Measurements from ENCODE around the gene BOLA1.

The BOLA1 gene

GRCh38 chr1:149887456-149888246 lies 11.7 kb upstream of the BOLA1 start (continued):
- TF ChIP-seq ZNF335 (tag by site-specific recombination; conservative IDR thresholded peaks at IDR 0.05): peak; percentile 45; the same call in 1 of the 2 replicates
- TF ChIP-seq ZNF658 (tag by site-specific recombination; IDR thresholded peaks at IDR 0.05): no peak
- TF ChIP-seq ZNF114 (tag by site-specific recombination; IDR thresholded peaks at IDR 0.05): no peak
- TF ChIP-seq ZNF837 (tag by site-specific recombination; IDR thresholded peaks at IDR 0.05): no peak
- TF ChIP-seq ZNF623 (tag by site-specific recombination; IDR thresholded peaks at IDR 0.05): peak; percentile 24; the same call in 1 of the 2 replicates
- peak; percentile 9; the same call in 1 of the 2 replicates for TF ChIP-seq KLF1 (tag by site-specific recombination; IDR thresholded peaks at IDR 0.05)
- no peak for TF ChIP-seq ZNF202 (tag by site-specific recombination; IDR thresholded peaks at IDR 0.05; ENCODE audit: borderline replicate concordance)
- TF ChIP-seq ZNF155 (tag by site-specific recombination; IDR thresholded peaks at IDR 0.05): no peak
- TF ChIP-seq ZSCAN23 (tag by site-specific recombination; IDR thresholded peaks at IDR 0.05): no peak
- no peak for TF ChIP-seq ZSCAN30 (tag by site-specific recombination; IDR thresholded peaks at IDR 0.05)
- no peak for TF ChIP-seq ZNF350 (tag by site-specific recombination; IDR thresholded peaks at IDR 0.05)
- TF ChIP-seq SALL2 (tag by site-specific recombination; IDR thresholded peaks at IDR 0.05; ENCODE audit: borderline replicate concordance): no peak
- TF ChIP-seq ZBTB11 (tag by site-specific recombination; conservative IDR thresholded peaks at IDR 0.05; ENCODE audit: low read depth): no peak
- TF ChIP-seq ZNF580 (tag by site-specific recombination; IDR thresholded peaks at IDR 0.05): no peak
- TF ChIP-seq ZNF518A (tag by site-specific recombination; conservative IDR thresholded peaks at IDR 0.05; ENCODE audit: low read depth): no peak; the same call in none of the 2 replicates
- TF ChIP-seq ZNF121 (tag by site-specific recombination; IDR thresholded peaks at IDR 0.05): 0 out of 2 replicates have a peak, but pooled peaks have one; percentile 5
- TF ChIP-seq ZNF449 (tag by site-specific recombination; IDR thresholded peaks at IDR 0.05): no peak; the same call in 1 of the 2 replicates
- TF ChIP-seq ZNF391 (tag by site-specific recombination; IDR thresholded peaks at IDR 0.05; ENCODE audit: borderline replicate concordance, low read depth): peak; percentile 51; the same call in 1 of the 2 replicates
- peak; percentile 99 for TF ChIP-seq SCRT1 (tag by site-specific recombination; IDR thresholded peaks at IDR 0.05; ENCODE audit: borderline replicate concordance)
- no peak for TF ChIP-seq ZNF416 (tag by site-specific recombination; IDR thresholded peaks at IDR 0.05)
- TF ChIP-seq EGR2 (tag by site-specific recombination; IDR thresholded peaks at IDR 0.05; ENCODE audit: low read depth): no peak
- no peak for TF ChIP-seq HOXC10 (CRISPR knock-in tag; IDR thresholded peaks at IDR 0.05)
- TF ChIP-seq ZNF184 (tag by site-specific recombination; IDR thresholded peaks at IDR 0.05): 0 out of 2 replicates have a peak, but pooled peaks have one; percentile 54
- TF ChIP-seq ZNF394 (tag by site-specific recombination; IDR thresholded peaks at IDR 0.05; ENCODE audit: borderline replicate concordance): no peak; the same call in 1 of the 2 replicates
- TF ChIP-seq ZBTB21 (tag by site-specific recombination; IDR thresholded peaks at IDR 0.05): no peak; the same call in 1 of the 2 replicates
- no peak for TF ChIP-seq FEZF1 (tag by site-specific recombination; IDR thresholded peaks at IDR 0.05)
- TF ChIP-seq ZNF777 (tag by site-specific recombination; IDR thresholded peaks at IDR 0.05; ENCODE audit: borderline replicate concordance): no peak
- TF ChIP-seq ZNF16 (tag by site-specific recombination; IDR thresholded peaks at IDR 0.05; ENCODE audit: low read depth): no peak
- TF ChIP-seq ZNF19 (tag by site-specific recombination; IDR thresholded peaks at IDR 0.05; ENCODE audit: low read depth): no peak
- TF ChIP-seq ZNF560 (tag by site-specific recombination; IDR thresholded peaks at IDR 0.05; ENCODE audit: borderline replicate concordance): no peak

Data from HEK293 (cell line).